GM10266 (cell line): ENCODE data around the gene DTX3L.

ENCODE experiments used
- DNase-seq: peaks from one replicate; pipeline ENCODE4 v3.0.0; 2012; ENCODE audit errors: extremely low spot score
- TF ChIP-seq, protein P1 (sequence below): IDR thresholded peaks from 2 replicates; pipeline ENCODE4 v1.5.1; 2012; ENCODE audit warnings: mild to moderate bottlenecking, low read depth; ENCODE audit not compliant: control insufficient read depth, insufficient read depth; ENCODE audit errors: missing control alignments

Gene DTX3L

GRCh38 chr3:122586773-122587485 lies 22.8 kb downstream of the DTX3L start:
- TF ChIP-seq, protein P1, sequence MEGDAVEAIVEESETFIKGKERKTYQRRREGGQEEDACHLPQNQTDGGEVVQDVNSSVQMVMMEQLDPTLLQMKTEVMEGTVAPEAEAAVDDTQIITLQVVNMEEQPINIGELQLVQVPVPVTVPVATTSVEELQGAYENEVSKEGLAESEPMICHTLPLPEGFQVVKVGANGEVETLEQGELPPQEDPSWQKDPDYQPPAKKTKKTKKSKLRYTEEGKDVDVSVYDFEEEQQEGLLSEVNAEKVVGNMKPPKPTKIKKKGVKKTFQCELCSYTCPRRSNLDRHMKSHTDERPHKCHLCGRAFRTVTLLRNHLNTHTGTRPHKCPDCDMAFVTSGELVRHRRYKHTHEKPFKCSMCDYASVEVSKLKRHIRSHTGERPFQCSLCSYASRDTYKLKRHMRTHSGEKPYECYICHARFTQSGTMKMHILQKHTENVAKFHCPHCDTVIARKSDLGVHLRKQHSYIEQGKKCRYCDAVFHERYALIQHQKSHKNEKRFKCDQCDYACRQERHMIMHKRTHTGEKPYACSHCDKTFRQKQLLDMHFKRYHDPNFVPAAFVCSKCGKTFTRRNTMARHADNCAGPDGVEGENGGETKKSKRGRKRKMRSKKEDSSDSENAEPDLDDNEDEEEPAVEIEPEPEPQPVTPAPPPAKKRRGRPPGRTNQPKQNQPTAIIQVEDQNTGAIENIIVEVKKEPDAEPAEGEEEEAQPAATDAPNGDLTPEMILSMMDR = no peak
- DNase-seq = no peak

GRCh38 chr3:122587572-122587971 lies 23.4 kb downstream of the DTX3L start:
- TF ChIP-seq, protein P1 = no peak
- no peak for DNase-seq

GRCh38 chr3:122589297-122589696 lies 25.2 kb downstream of the DTX3L start:
- no peak for DNase-seq
- TF ChIP-seq, protein P1 = no peak

GRCh38 chr3:122590610-122591009 lies 26.5 kb downstream of the DTX3L start:
- no peak for DNase-seq
- TF ChIP-seq, protein P1 = no peak

DNA sequence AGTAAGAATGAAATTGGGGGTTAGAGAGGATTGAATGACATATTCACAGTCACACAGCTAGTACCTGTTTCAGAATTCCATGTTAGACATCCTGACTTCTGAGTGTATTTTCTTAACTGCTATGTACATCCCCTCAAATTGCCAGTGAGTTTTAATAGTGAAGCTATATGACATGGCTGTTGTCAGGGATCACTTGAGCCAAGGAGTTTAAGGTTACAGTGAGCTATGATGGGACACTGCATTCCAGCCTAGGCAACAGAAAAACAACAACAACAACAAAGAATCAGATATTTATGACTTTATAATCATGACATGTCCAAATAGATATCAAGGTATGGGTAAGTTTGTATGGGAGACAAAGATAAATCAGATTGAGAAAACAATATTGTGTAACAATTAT lies 29.9 kb downstream of the DTX3L start:
- TF ChIP-seq, protein P1 = no peak
- no peak for DNase-seq

GRCh38 chr3:122598151-122598550 lies 34.0 kb downstream of the DTX3L start:
- DNase-seq = no peak
- TF ChIP-seq, protein P1 = no peak

DNA sequence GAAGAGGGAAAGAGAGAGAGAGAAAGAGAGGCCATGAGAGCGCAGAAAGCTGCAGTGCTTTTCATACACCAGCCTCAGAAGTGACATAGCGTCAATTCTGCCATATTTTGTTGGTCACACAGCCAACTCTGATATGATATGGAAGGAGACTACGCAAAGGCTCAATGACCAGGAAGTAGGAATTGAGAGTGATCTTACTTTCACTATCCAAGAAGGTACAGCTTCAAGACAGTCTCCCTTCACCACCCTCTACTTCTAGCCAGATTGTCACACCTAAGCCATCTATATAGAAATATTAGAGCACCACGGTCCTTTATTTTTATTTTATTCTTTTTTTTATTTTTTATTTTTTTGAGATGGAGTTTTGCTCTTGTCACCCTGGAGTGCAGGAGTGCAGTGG lies 34.4 kb downstream of the DTX3L start:
- TF ChIP-seq, protein P1 = no peak
- no peak for DNase-seq
